ENCODE measurements around the gene ZNF74.
"Not testable (repeated sequence)": the region's sequence is repeated elsewhere in the genome, so short reads cannot be mapped to it uniquely, and the experiment has no call there.

The ZNF74 gene

GRCh38 chr22:20393705-20394476 lies at the start of gene ZNF74:
ZNF74 (plus strand) TSS chr22:20394151; CDS start chr22:20394629, 478 bp downstream.
- ATAC-seq = peak; percentile 94 to 95

- not testable (repeated sequence) for ATAC-seq
Observed at GRCh38 chr22:20346553-20346952, 47.4 kb upstream of the ZNF74 start.

GRCh38 chr22:20352536-20352935 lies 41.4 kb upstream of the ZNF74 start:
- not testable (repeated sequence) for ATAC-seq

- no peak for ATAC-seq
Observed at GRCh38 chr22:20354238-20354975, 39.5 kb upstream of the ZNF74 start.

GRCh38 chr22:20355939-20356636 lies 37.9 kb upstream of the ZNF74 start:
- ATAC-seq = not testable (repeated sequence)

- ATAC-seq = not testable (repeated sequence)
Observed at GRCh38 chr22:20356906-20357305, 37.0 kb upstream of the ZNF74 start.

GRCh38 chr22:20357967-20358366 lies 36.0 kb upstream of the ZNF74 start:
- not testable (repeated sequence) for ATAC-seq

GRCh38 chr22:20358503-20359239 lies 35.3 kb upstream of the ZNF74 start:
- not testable (repeated sequence) for ATAC-seq

GRCh38 chr22:20360261-20360660 lies 33.7 kb upstream of the ZNF74 start:
- not testable (repeated sequence) for ATAC-seq

- ATAC-seq = not testable (repeated sequence)
Observed at GRCh38 chr22:20360866-20361751, 32.8 kb upstream of the ZNF74 start.

- not testable (repeated sequence) for ATAC-seq
Observed at GRCh38 chr22:20361752-20362229, 32.2 kb upstream of the ZNF74 start.

GRCh38 chr22:20362403-20362802 lies 31.5 kb upstream of the ZNF74 start:
- not testable (repeated sequence) for ATAC-seq

GRCh38 chr22:20364335-20365260 lies 29.4 kb upstream of the ZNF74 start:
- not testable (repeated sequence) for ATAC-seq

GRCh38 chr22:20366841-20367240 lies 27.1 kb upstream of the ZNF74 start:
- not testable (repeated sequence) for ATAC-seq

- ATAC-seq = not testable (repeated sequence)
Observed at GRCh38 chr22:20368875-20369274, 25.1 kb upstream of the ZNF74 start.

GRCh38 chr22:20371687-20372086 lies 22.3 kb upstream of the ZNF74 start:
- ATAC-seq = not testable (repeated sequence)

- ATAC-seq = not testable (repeated sequence)
Observed at GRCh38 chr22:20372406-20372854, 21.5 kb upstream of the ZNF74 start.

- not testable (repeated sequence) for ATAC-seq
Observed at GRCh38 chr22:20373195-20373706, 20.7 kb upstream of the ZNF74 start.

GRCh38 chr22:20374130-20374529 lies 19.8 kb upstream of the ZNF74 start:
- ATAC-seq = not testable (repeated sequence)

GRCh38 chr22:20376281-20376680 lies 17.7 kb upstream of the ZNF74 start:
- not testable (repeated sequence) for ATAC-seq

Measured in activated CD4-positive, CD25-positive, alpha-beta regulatory T cell treated with anti-CD3 and anti-CD28 coated beads, Interleukin-2, amount 50 U/mL, for 24 hours (primary cell).